ENCODE data around the gene CFAP61. TPM values are rescaled to one million over a fixed set of nuclear protein-coding genes. Genes with fewer than 3 reads are reported as not detected.

The CFAP61 gene
- total RNA-seq, 5 donors from 2014 or later (not counting 1 experiment from before 2014, with no cell fraction given), result not detected

GRCh38 chr20:20227013-20227571 lies 174.8 kb downstream of the CFAP61 start:
- no peak overlapping the region for H3K27ac ChIP-seq (ENCODE audit: low read length)
- no peaks in the 10 kb centered on the region for H3K4me1 Mint-ChIP-seq
- H3K4me1 ChIP-seq (ENCODE audit: control insufficient read depth in 1 of 2, extremely low read depth in 1 of 2, insufficient read depth in 2 of 2, low read length in 2 of 2), result no peaks in the 10 kb centered on the region
- H3K9me3 Mint-ChIP-seq, result peaks cover 0 to 11% (median 2%) of the 10 kb centered on the region in 3 donors
- H3K4me3 Mint-ChIP-seq, result no peak overlapping the region
- peaks cover 15 to 22% of the 10 kb centered on the region in 2 donors for H3K27me3 Mint-ChIP-seq
- CTCF ChIA-PET, result no interaction called here
- H3K36me3 Mint-ChIP-seq, result no peaks in the 10 kb centered on the region
- H3K27ac Mint-ChIP-seq, result no peak overlapping the region
- DNase-seq (no peak), ATAC-seq (replicated peaks in 1 of 4) (no peak)
- H3K27me3 ChIP-seq (replicated peaks in 1 of 2; ENCODE audit: control insufficient read depth in 2 of 2, extremely low read depth in 1 of 2, insufficient read depth in 2 of 2, low read length in 1 of 2), result peaks cover 5 to 8% of the 10 kb centered on the region in 2 experiments
- no peaks in the 10 kb centered on the region for H3K36me3 ChIP-seq (ENCODE audit: control insufficient read depth in 2 of 2, extremely low read depth in 1 of 2, insufficient read depth in 1 of 2, low read length in 1 of 2)
- WGBS (ENCODE audit: insufficient coverage), result no CpG with 5 or more reads among the region's 2 CpGs
- no peaks in the 10 kb centered on the region for H3K9me3 ChIP-seq
- POLR2A ChIA-PET, result no interaction called here
- no peak overlapping the region for H3K4me3 ChIP-seq (ENCODE audit: control insufficient read depth in 1 of 2, extremely low read depth in 1 of 2, low read length in 1 of 2)

GRCh38 chr20:20228351-20228750 lies 176.0 kb downstream of the CFAP61 start:
- H3K36me3 ChIP-seq (ENCODE audit: control insufficient read depth in 2 of 2, extremely low read depth in 1 of 2, insufficient read depth in 1 of 2, low read length in 1 of 2), result no peaks in the 10 kb centered on the region
- H3K4me3 Mint-ChIP-seq, result no peak overlapping the region
- no peak overlapping the region for H3K27ac Mint-ChIP-seq
- no peak for DNase-seq
- H3K27me3 ChIP-seq (replicated peaks in 1 of 2; ENCODE audit: control insufficient read depth in 2 of 2, extremely low read depth in 1 of 2, insufficient read depth in 2 of 2, low read length in 1 of 2), result peaks cover 4 to 10% of the 10 kb centered on the region in 2 experiments
- H3K4me1 Mint-ChIP-seq, result no peaks in the 10 kb centered on the region
- peaks cover 12 to 17% of the 10 kb centered on the region in 2 donors for H3K27me3 Mint-ChIP-seq
- no peak overlapping the region for H3K4me3 ChIP-seq (ENCODE audit: control insufficient read depth in 1 of 2, extremely low read depth in 1 of 2, low read length in 1 of 2)
- CTCF ChIA-PET, result no interaction called here
- no peak for ATAC-seq (replicated peaks in 1 of 4)
- H3K27ac ChIP-seq (ENCODE audit: low read length), result no peak overlapping the region
- POLR2A ChIA-PET, result no interaction called here
- H3K4me1 ChIP-seq (ENCODE audit: control insufficient read depth in 1 of 2, extremely low read depth in 1 of 2, insufficient read depth in 2 of 2, low read length in 2 of 2), result no peaks in the 10 kb centered on the region
- H3K36me3 Mint-ChIP-seq, result no peaks in the 10 kb centered on the region
- H3K9me3 Mint-ChIP-seq, result peaks cover 0 to 11% (median 2%) of the 10 kb centered on the region in 3 donors
- no peaks in the 10 kb centered on the region for H3K9me3 ChIP-seq

GRCh38 chr20:20229595-20229994 lies 177.3 kb downstream of the CFAP61 start:
- WGBS (ENCODE audit: insufficient coverage), result no CpG with 5 or more reads among the region's 5 CpGs
- no peak for ATAC-seq (replicated peaks in 1 of 4)
- Histone ChIP-seq H3K27ac (ENCODE audit: low read length) (no peak overlapping the region), H3K27me3 (replicated peaks in 1 of 2; ENCODE audit: control insufficient read depth in 2 of 2, extremely low read depth in 1 of 2, insufficient read depth in 2 of 2, low read length in 1 of 2) (peaks cover 2 to 11% of the 10 kb centered on the region in 2 experiments), H3K4me3 (ENCODE audit: control insufficient read depth in 1 of 2, extremely low read depth in 1 of 2, low read length in 1 of 2) (no peak overlapping the region), H3K9me3 (no peaks in the 10 kb centered on the region), H3K4me1 (ENCODE audit: control insufficient read depth in 1 of 2, extremely low read depth in 1 of 2, insufficient read depth in 2 of 2, low read length in 2 of 2) (no peaks in the 10 kb centered on the region), H3K36me3 (ENCODE audit: control insufficient read depth in 2 of 2, extremely low read depth in 1 of 2, insufficient read depth in 1 of 2, low read length in 1 of 2) (no peaks in the 10 kb centered on the region)
- ChIA-PET CTCF (no interaction called here), POLR2A (no interaction called here)
- H3K36me3 Mint-ChIP-seq, result no peaks in the 10 kb centered on the region
- peaks cover 7 to 8% of the 10 kb centered on the region in 2 donors for H3K27me3 Mint-ChIP-seq
- no peak for DNase-seq
- H3K4me1 Mint-ChIP-seq, result no peaks in the 10 kb centered on the region
- peaks cover 0 to 11% (median 2%) of the 10 kb centered on the region in 3 donors for H3K9me3 Mint-ChIP-seq
- H3K4me3 Mint-ChIP-seq, result no peak overlapping the region
- H3K27ac Mint-ChIP-seq, result no peak overlapping the region

- no peaks in the 10 kb centered on the region for H3K4me1 Mint-ChIP-seq
- H3K9me3 Mint-ChIP-seq, result peaks cover 0 to 11% (median 2%) of the 10 kb centered on the region in 3 donors
- CTCF ChIA-PET, result interaction anchor here in 1 of 2 donors (0.6 kb wide), 1 partner anchor 433 kb away, joined by 3 read pairs; no protein-coding TSS in a partner anchor
- Histone ChIP-seq H3K4me1 (ENCODE audit: control insufficient read depth in 1 of 2, extremely low read depth in 1 of 2, insufficient read depth in 2 of 2, low read length in 2 of 2) (no peaks in the 10 kb centered on the region), H3K9me3 (no peaks in the 10 kb centered on the region), H3K27me3 (replicated peaks in 1 of 2; ENCODE audit: control insufficient read depth in 2 of 2, extremely low read depth in 1 of 2, insufficient read depth in 2 of 2, low read length in 1 of 2) (peaks cover 2 to 11% of the 10 kb centered on the region in 2 experiments), H3K27ac (ENCODE audit: low read length) (no peak overlapping the region), H3K36me3 (ENCODE audit: control insufficient read depth in 2 of 2, extremely low read depth in 1 of 2, insufficient read depth in 1 of 2, low read length in 1 of 2) (no peaks in the 10 kb centered on the region), H3K4me3 (ENCODE audit: control insufficient read depth in 1 of 2, extremely low read depth in 1 of 2, low read length in 1 of 2) (no peak overlapping the region)
- ATAC-seq (replicated peaks in 1 of 4) (no peak), DNase-seq (no peak)
- H3K36me3 Mint-ChIP-seq, result no peaks in the 10 kb centered on the region
- H3K4me3 Mint-ChIP-seq, result no peak overlapping the region
- H3K27me3 Mint-ChIP-seq, result peaks cover 7 to 12% of the 10 kb centered on the region in 2 donors
- no peak overlapping the region for H3K27ac Mint-ChIP-seq
- WGBS (ENCODE audit: insufficient coverage), result 93% methylated on average over 5 of the region's 6 CpGs
- POLR2A ChIA-PET, result no interaction called here
Measured at GRCh38 chr20:20230741-20231140, 178.4 kb downstream of the CFAP61 start.

GRCh38 chr20:20231528-20232298 lies 179.4 kb downstream of the CFAP61 start:
- POLR2A ChIA-PET, result no interaction called here
- DNase-seq, result no peak
- Mint-ChIP-seq H3K27ac (no peak overlapping the region), H3K4me1 (no peaks in the 10 kb centered on the region), H3K9me3 (peaks cover 0 to 8% (median 2%) of the 10 kb centered on the region in 3 donors), H3K4me3 (no peak overlapping the region), H3K36me3 (no peaks in the 10 kb centered on the region), H3K27me3 (peaks cover 4 to 12% of the 10 kb centered on the region in 2 donors)
- Histone ChIP-seq H3K9me3 (no peaks in the 10 kb centered on the region), H3K36me3 (ENCODE audit: control insufficient read depth in 2 of 2, extremely low read depth in 1 of 2, insufficient read depth in 1 of 2, low read length in 1 of 2) (no peaks in the 10 kb centered on the region), H3K27ac (ENCODE audit: low read length) (no peak overlapping the region), H3K27me3 (replicated peaks in 1 of 2; ENCODE audit: control insufficient read depth in 2 of 2, extremely low read depth in 1 of 2, insufficient read depth in 2 of 2, low read length in 1 of 2) (peaks cover 0 to 11% of the 10 kb centered on the region in 2 experiments), H3K4me3 (ENCODE audit: control insufficient read depth in 1 of 2, extremely low read depth in 1 of 2, low read length in 1 of 2) (no peak overlapping the region), H3K4me1 (ENCODE audit: control insufficient read depth in 1 of 2, extremely low read depth in 1 of 2, insufficient read depth in 2 of 2, low read length in 2 of 2) (no peaks in the 10 kb centered on the region)
- CTCF ChIA-PET, result no interaction called here
- no peak for ATAC-seq (replicated peaks in 1 of 4)
- 36% methylated on average over 3 of the region's 11 CpGs for WGBS (ENCODE audit: insufficient coverage)

- H3K36me3 Mint-ChIP-seq, result no peaks in the 10 kb centered on the region
- POLR2A ChIA-PET, result no interaction called here
- H3K4me3 Mint-ChIP-seq, result no peak overlapping the region
- no peak overlapping the region for H3K4me3 ChIP-seq (ENCODE audit: control insufficient read depth in 1 of 2, extremely low read depth in 1 of 2, low read length in 1 of 2)
- H3K9me3 Mint-ChIP-seq, result no peaks in the 10 kb centered on the region
- 86% methylated on average over 19 of the region's 19 CpGs for WGBS (ENCODE audit: insufficient coverage)
- CTCF ChIA-PET, result no interaction called here
- no peaks in the 10 kb centered on the region for H3K4me1 ChIP-seq (ENCODE audit: control insufficient read depth in 1 of 2, extremely low read depth in 1 of 2, insufficient read depth in 2 of 2, low read length in 2 of 2)
- ATAC-seq (replicated peaks in 1 of 4) (no peak), DNase-seq (no peak)
- H3K36me3 ChIP-seq (ENCODE audit: control insufficient read depth in 2 of 2, extremely low read depth in 1 of 2, insufficient read depth in 1 of 2, low read length in 1 of 2), result no peaks in the 10 kb centered on the region
- H3K27ac ChIP-seq (ENCODE audit: low read length), result no peak overlapping the region
- no peaks in the 10 kb centered on the region for H3K9me3 ChIP-seq
- H3K27ac Mint-ChIP-seq, result no peak overlapping the region
- peaks cover 0 to 2% (median 0%) of the 10 kb centered on the region in 3 donors for H3K4me1 Mint-ChIP-seq
- peaks cover 3 to 12% of the 10 kb centered on the region in 2 donors for H3K27me3 Mint-ChIP-seq
- peaks cover 0 to 14% of the 10 kb centered on the region in 2 experiments for H3K27me3 ChIP-seq (replicated peaks in 1 of 2; ENCODE audit: control insufficient read depth in 2 of 2, extremely low read depth in 1 of 2, insufficient read depth in 2 of 2, low read length in 1 of 2)
Measured at GRCh38 chr20:20233041-20233514, 180.7 kb downstream of the CFAP61 start.

Data from T-cell (primary cell).